MM.1S (cell line): Measurements from ENCODE around the gene COPS7B.

Experiments
- DNase-seq: peaks from one replicate; pipeline ENCODE4 v3.0.0-alpha.2; 2015
- H2AFZ ChIP-seq: fragments of 300-600 bp; sonication (generic); 2 replicates; pipeline ENCODE4 v1.6.0; 2016; ENCODE audit warnings: antibody characterized with exemption, low read length
- H3F3A ChIP-seq: fragments of 300-600 bp; sonication (generic); 2 replicates; pipeline ENCODE4 v1.6.1; 2016; ENCODE audit warnings: mild to moderate bottlenecking, antibody characterized with exemption, low read length, moderate library complexity, mixed read lengths; ENCODE audit not compliant: insufficient read depth
- H3K27ac ChIP-seq: fragments of 300-600 bp; sonication (generic); 2 replicates; pipeline ENCODE4 v1.5.1; 2016; ENCODE audit warnings: mild to moderate bottlenecking, low read length
- H3K27me3 ChIP-seq: fragments of 300-600 bp; sonication (generic); replicated peaks from 2 replicates; pipeline ENCODE4 v1.6.0; 2016; ENCODE audit warnings: low read length; ENCODE audit not compliant: insufficient read depth
- H3K36me3 ChIP-seq: fragments of 300-600 bp; sonication (generic); replicated peaks from 2 replicates; pipeline ENCODE4 v1.6.1; 2016; ENCODE audit warnings: mild to moderate bottlenecking, low read length, mixed read lengths; ENCODE audit not compliant: insufficient read depth
- H3K4me1 ChIP-seq: fragments of 300-600 bp; sonication (generic); 2 replicates; pipeline ENCODE4 v1.6.1; 2016; ENCODE audit warnings: low read length, mixed read lengths
- H3K4me2 ChIP-seq: fragments of 300-600 bp; sonication (generic); 2 replicates; pipeline ENCODE4 v1.6.0; 2016; ENCODE audit warnings: low read depth, low read length
- H3K4me3 ChIP-seq: fragments of 300-600 bp; sonication (generic); 2 replicates; pipeline ENCODE4 v1.5.1; 2016; ENCODE audit warnings: low read length, mixed read lengths
- H3K79me2 ChIP-seq: fragments of 300-600 bp; sonication (generic); 2 replicates; pipeline ENCODE4 v1.6.1; 2016; ENCODE audit warnings: mixed run types, low read length, mixed read lengths
- H3K9ac ChIP-seq: fragments of 300-600 bp; sonication (generic); 2 replicates; pipeline ENCODE4 v1.6.1; 2016; ENCODE audit warnings: low read length, mixed read lengths
- H3K9me2 ChIP-seq: fragments of 300-600 bp; sonication (generic); replicated peaks from 2 replicates; pipeline ENCODE4 v1.6.1; 2016; ENCODE audit warnings: mild to moderate bottlenecking, low read length, mixed read lengths; ENCODE audit not compliant: insufficient read depth
- H3K9me3 ChIP-seq: fragments of 300-600 bp; sonication (generic); replicated peaks from 2 replicates; pipeline ENCODE4 v1.6.1; 2016; ENCODE audit warnings: mild to moderate bottlenecking, low read length, mixed read lengths; ENCODE audit not compliant: insufficient read depth
- H4K20me1 ChIP-seq: fragments of 300-600 bp; sonication (generic); 2 replicates; pipeline ENCODE4 v1.6.1; 2016; ENCODE audit warnings: mild to moderate bottlenecking, low read length, moderate library complexity, mixed read lengths; ENCODE audit not compliant: insufficient read depth
- EZH2 ChIP-seq: fragments of 300-600 bp; sonication (generic); optimal IDR thresholded peaks from 2 replicates; pipeline ENCODE3; 2017; ENCODE audit warnings: low read depth, mild to moderate bottlenecking, antibody characterized with exemption, low read length, mixed read lengths
- EZH2phosphoT487 ChIP-seq: fragments of 300-600 bp; sonication (generic); IDR thresholded peaks from 2 replicates; pipeline ENCODE4 v1.6.1; 2018; ENCODE audit warnings: antibody characterized with exemption, low read length
- TF ChIP-seq, protein P1 (sequence below): fragments of 300-600 bp; sonication (generic); IDR thresholded peaks from 2 replicates; pipeline ENCODE4 v1.5.1; 2016; ENCODE audit warnings: antibody characterized with exemption, low read length, mixed read lengths

COPS7B gene

DNA sequence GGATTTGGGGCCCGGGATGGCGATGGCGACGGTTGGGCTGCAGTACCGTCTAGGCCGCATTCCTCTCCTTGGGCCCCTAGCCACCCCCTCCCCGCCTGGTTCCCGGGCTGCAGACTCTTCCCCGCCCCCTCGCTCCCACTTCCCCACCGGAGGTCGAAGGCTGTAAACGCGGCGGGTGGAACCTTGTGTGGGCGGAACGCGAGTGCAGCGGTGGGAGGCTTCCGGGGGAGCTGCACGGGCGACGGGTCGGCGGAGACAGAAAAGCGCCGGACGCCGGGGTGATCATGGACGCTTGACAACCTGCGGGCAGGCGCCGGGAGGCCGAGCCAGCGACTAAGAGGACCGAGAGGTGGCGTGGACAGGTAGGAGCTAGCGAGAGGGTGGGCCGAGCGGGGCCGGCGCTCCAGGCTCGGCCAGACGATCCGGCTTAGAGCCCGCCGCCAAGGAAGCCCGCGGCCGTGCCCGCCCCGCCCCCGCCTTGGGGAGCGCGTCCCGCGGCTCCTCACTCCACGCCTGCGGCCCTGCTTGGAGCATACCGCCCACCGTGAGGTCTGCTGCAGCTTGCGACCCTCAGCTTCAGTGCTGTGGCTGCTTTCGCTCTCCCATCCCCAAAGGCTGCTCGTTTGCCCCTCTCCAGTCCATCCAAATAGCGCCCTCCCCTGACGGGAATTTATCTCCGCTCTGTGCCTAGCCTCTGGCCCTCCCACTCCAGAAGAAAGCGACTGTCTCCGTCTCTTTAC is at the start of gene COPS7B:
COPS7B (plus strand) TSS at position 269 of the 740 bp plus-strand sequence. CDS start 2,126 bp downstream, outside the sequence.
- Histone ChIP-seq H3K79me2 (peaks cover 92% of the 10 kb centered on the region), H3K36me3 (0 out of 2 replicates have a peak, but pooled peaks cover 3% of the 10 kb centered on the region), H3K4me2 (peak within 1 kb of the TSS; percentile 92), H3K4me3 (peak within 1 kb of the TSS; percentile 89), H3K4me1 (peaks cover 28% of the 10 kb centered on the region), H3F3A (0 out of 2 replicates have a peak, but pooled peaks cover 8% of the 10 kb centered on the region), H2AFZ (peak within 1 kb of the TSS; percentile 53), H3K27me3 (no peaks in the 10 kb centered on the region), H3K9ac (peak within 1 kb of the TSS; percentile 70), H3K9me2 (no peaks in the 10 kb centered on the region), H4K20me1 (no peaks in the 10 kb centered on the region), H3K27ac (peak within 1 kb of the TSS; percentile 43; the same call in 1 of the 2 replicates), H3K9me3 (no peaks in the 10 kb centered on the region)
- TF ChIP-seq, protein P1, sequence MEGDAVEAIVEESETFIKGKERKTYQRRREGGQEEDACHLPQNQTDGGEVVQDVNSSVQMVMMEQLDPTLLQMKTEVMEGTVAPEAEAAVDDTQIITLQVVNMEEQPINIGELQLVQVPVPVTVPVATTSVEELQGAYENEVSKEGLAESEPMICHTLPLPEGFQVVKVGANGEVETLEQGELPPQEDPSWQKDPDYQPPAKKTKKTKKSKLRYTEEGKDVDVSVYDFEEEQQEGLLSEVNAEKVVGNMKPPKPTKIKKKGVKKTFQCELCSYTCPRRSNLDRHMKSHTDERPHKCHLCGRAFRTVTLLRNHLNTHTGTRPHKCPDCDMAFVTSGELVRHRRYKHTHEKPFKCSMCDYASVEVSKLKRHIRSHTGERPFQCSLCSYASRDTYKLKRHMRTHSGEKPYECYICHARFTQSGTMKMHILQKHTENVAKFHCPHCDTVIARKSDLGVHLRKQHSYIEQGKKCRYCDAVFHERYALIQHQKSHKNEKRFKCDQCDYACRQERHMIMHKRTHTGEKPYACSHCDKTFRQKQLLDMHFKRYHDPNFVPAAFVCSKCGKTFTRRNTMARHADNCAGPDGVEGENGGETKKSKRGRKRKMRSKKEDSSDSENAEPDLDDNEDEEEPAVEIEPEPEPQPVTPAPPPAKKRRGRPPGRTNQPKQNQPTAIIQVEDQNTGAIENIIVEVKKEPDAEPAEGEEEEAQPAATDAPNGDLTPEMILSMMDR = peak; percentile 59
- no peak for TF ChIP-seq EZH2phosphoT487
- DNase-seq = peak; percentile 79

GRCh38 chr2:231737761-231738160 is 48.5 kb upstream of the COPS7B start:
- Histone ChIP-seq H3K4me2 (no peak overlapping the region), H3K9ac (no peak overlapping the region), H3K9me3 (no peaks in the 10 kb centered on the region), H4K20me1 (no peaks in the 10 kb centered on the region), H3K4me1 (no peaks in the 10 kb centered on the region), H3K27ac (no peak overlapping the region), H3K36me3 (no peaks in the 10 kb centered on the region), H3K4me3 (no peak overlapping the region), H3K79me2 (no peaks in the 10 kb centered on the region), H3F3A (no peaks in the 10 kb centered on the region), H3K27me3 (no peaks in the 10 kb centered on the region), H3K9me2 (no peaks in the 10 kb centered on the region), H2AFZ (no peak overlapping the region)
- TF ChIP-seq EZH2 (no peak), EZH2phosphoT487 (no peak)
- TF ChIP-seq, protein P1 = no peak
- no peak for DNase-seq

DNA sequence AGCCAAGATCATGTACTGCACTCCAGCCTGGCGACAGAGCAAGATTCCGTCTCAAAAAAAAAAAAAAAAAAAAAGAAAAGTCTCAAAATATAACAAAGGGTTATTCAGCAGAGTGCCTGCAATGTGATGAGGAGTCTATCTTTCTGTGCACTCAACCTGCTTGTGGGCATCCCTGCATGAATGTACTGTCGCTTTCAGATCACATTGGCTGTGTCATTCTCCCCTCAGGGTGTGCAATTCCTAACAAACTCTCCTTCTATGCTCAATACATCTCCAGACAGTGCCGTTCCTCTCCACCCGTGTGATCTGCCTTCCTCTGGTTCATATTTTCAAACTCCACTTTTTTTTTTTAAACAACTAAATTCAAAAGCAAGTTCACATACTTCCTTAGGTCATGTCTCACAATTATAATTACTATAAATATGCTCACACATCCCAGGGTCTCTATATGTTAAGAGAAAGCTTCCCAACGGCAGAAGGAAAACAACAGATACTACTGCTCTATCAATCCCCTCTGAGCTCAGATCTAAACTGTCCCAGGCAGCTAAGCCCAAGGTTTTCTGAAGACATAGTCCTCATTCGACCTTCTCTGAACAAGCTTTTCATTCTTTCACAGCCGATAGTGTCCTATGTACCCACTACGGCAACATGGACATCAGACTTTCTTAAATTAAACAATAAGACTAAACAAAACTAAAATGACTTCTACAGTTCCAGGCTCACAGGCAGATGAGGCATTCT is 42.7 kb upstream of the COPS7B start:
- no peak overlapping the region for H3K9ac ChIP-seq
- no peak overlapping the region for H3K4me2 ChIP-seq
- H3F3A ChIP-seq = no peaks in the 10 kb centered on the region
- DNase-seq = no peak
- no peaks in the 10 kb centered on the region for H3K9me2 ChIP-seq
- H3K4me3 ChIP-seq = no peak overlapping the region
- TF ChIP-seq EZH2 = no peak
- TF ChIP-seq, protein P1 = no peak
- no peak for TF ChIP-seq EZH2phosphoT487
- H3K9me3 ChIP-seq = no peaks in the 10 kb centered on the region
- H3K27me3 ChIP-seq = no peaks in the 10 kb centered on the region
- no peaks in the 10 kb centered on the region for H3K4me1 ChIP-seq
- H3K36me3 ChIP-seq = no peaks in the 10 kb centered on the region
- H4K20me1 ChIP-seq = no peaks in the 10 kb centered on the region
- no peak overlapping the region for H3K27ac ChIP-seq
- H2AFZ ChIP-seq = no peak overlapping the region
- no peaks in the 10 kb centered on the region for H3K79me2 ChIP-seq
